Measurements from ENCODE around the gene WDR27.

WDR27 gene

DNA sequence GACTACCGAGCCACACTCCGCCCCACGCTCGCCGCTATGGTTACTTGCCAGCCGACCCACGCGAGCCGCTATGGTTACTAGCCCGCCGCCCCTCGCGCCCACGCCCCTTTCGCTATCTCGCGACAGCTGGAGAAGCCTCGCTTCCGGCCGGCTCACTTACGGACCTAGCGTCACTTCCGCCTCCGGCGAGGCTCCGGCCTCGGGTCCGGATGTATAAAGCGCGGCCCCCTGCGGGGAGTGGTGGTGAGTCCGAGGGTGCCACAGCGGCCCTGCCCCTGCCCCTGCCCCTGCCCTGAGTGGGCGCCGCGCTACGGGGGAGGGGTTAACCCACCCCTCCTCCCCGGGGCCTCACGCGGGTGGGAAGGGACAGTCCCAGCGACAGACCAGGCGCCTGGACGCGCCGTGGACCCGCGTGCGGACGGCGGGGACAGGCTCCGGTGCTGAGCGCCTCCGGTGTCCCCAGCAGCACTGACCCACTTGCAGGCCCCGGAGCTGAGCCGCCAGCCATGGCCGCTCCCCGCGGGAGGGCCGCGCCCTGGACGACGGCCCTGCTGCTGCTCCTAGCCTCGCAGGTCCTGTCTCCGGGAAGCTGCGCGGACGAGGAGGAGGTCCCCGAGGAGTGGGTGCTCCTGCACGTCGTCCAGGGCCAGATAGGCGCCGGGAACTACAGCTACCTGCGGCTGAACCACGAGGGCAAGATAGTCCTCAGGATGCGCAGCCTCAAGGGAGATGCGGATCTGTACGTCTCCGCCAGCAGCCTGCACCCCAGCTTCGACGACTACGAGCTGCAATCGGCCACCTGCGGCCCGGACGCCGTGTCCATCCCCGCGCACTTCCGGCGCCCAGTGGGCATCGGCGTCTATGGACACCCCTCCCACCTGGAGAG lies at the start of gene WDR27, which contains the start of gene C6orf120:
TSS of gene WDR27 (minus strand) at position 76 of the 886 bp plus-strand sequence. CDS start 13,024 bp downstream, outside the sequence.
TSS of gene C6orf120 (plus strand) at position 173 of the 886 bp plus-strand sequence. CDS start at position 507, 334 bp downstream.
- peak; percentile 82 for DNase-seq

- no peak for DNase-seq
These were observed 44.7 kb upstream of the WDR27 start for GRCh38 chr6:169746556-169746955.

- no peak for DNase-seq
These were observed 43.6 kb upstream of the WDR27 start for GRCh38 chr6:169745405-169745804.

DNA sequence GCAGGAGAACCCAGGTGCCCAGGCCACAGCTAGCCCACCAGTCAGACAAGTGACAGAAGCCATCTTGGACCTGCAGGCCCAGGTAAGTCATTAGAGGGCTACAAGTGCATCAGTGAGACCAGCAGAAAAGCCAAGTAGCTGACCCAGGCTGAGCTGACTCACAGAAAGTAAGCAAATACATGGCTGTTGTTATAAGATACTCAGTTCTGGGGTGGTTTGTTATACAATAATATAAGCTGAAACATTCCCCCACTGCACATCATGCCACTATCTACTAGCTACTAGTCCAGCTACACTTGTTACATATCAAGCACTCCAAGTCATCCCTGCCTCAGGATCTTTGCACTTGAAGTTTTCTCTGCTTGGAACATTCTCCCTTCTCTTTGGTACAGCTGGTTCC lies 39.5 kb upstream of the WDR27 start:
- no peak for DNase-seq

DNA sequence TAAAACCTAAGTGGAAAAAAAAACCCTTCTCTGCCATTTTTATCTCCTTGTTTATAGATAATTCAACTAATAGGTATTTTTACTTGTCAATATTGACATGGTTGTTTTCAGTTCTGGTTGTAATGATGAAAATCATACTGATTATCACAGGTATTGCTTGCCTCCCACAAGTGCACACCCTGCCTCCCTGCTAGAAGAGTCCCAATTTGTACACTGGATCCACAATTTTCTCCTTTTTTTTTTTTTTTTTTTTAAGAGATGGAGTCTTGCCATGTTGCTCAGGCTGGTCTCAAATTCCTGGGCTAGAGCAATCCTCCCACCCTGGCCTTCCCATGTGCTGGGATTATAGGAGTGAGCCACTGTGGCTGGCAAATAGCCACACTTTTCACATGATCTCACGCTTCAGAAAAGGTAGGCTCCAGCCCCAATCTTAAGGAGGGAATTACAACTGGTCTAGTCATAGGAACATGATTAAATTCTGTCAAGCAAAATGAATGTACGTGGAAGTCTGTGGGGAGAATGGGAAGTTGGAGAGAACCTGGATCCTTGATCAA lies 37.2 kb upstream of the WDR27 start:
- no peak for DNase-seq

GRCh38 chr6:169738204-169738975 lies 36.6 kb upstream of the WDR27 start:
- DNase-seq: no peak

GRCh38 chr6:169729961-169730360 lies 28.1 kb upstream of the WDR27 start:
- DNase-seq: no peak

- no peak for DNase-seq
These were observed 25.1 kb upstream of the WDR27 start for GRCh38 chr6:169726963-169727362.

DNA sequence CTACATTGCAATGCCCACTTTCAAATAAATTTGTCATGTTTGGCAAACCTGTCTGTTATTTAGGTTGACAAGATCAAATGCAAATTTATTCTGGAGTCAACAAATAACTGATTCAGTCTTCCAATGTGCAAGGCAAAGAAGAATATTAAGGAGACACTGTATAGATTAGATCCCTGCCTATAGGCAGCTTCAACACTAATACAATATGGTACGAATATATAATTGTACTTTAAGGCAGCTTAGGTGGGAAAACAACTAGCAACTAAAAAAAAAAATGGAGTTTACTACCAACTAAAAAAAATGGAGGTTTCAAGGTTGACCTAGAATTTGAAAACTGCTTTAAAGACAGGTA lies 24.2 kb upstream of the WDR27 start:
- DNase-seq: no peak

DNA sequence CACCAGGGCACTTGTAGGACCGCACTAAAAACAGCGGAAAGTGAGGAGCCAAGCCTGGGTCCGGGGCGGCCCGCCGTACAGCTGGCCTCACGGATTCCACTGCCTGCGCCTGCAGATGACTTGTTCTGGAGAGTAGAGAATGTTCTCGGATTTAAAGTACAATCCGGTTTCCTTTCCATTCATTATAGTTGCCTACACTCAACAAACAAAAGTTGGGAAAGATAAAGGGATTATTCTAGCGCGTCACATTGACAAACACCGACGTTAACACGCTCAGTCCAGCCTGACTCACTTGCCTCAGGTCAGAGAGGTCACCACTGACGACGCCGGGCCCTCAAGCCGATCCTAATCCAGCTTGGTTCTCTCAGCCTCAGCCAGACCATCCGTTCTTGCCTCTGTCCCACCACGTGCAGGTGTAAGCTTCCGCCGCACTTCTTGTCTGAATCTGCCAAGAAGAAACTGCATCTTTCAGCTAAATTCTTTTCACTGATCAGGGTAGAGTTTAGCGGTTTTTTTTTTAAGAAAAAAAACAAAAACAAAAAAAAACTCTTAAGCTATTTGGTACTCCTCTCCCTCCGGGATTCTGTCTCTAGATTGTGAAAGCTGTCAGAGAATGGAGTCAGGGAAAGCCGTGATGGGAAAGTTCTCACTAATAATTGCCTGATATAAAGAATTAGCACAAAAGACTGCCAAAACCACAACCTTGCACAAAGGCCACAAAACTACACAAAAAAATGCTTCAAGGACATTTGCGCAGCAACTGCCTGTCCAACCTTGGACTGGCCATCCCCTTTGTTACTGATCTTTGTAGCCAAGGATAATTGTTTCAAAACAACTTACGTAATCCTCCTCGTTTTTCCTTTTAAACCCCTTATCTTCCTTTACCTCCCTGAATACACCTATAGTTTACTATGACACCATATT lies 23.6 kb upstream of the WDR27 start:
- peak; percentile 34 for DNase-seq

DNA sequence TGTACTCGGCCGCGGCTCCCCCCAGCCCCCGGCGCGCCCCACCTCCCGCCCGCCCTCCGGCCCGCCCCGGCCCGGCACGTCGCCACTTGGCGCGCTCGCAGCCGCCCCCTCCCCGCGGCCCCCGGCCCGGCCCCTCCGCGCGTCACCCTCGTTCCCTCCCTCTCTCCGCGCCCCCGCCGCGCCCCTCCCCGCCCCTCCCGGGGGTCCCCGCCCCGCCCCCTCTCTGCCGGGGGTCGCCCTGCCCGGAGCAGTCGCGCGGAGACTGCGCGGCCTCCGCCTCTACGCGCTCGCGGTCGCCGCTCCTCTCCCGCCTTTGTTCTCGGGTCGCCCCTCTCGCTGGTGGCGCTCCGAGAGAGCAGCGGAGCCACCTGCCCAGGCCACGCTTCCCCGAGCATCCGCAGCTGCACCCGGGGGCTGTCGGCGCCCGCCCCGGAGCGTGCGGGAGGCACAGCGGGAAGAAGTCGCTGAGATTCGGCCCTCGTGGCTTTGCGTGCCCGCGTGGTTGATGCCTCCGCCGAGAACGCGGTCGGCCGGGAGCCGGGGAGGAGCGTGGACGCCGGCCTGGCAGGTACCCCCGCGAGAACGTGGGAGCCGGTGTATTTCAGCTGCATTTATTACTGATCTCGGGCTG lies 22.8 kb upstream of the WDR27 start, which contains the start of gene PHF10:
TSS of gene PHF10 (minus strand) at position 7 of the 631 bp plus-strand sequence. CDS start 569 bp downstream, outside the sequence.
- DNase-seq: peak; percentile 37

GRCh38 chr6:169723991-169724493 lies 22.2 kb upstream of the WDR27 start:
- DNase-seq: no peak

GRCh38 chr6:169723200-169723909 lies 21.5 kb upstream of the WDR27 start:
- DNase-seq: peak; percentile 5

GRCh38 chr6:169722362-169723199 lies 20.8 kb upstream of the WDR27 start:
- no peak for DNase-seq

- DNase-seq: no peak
These were observed 18.5 kb upstream of the WDR27 start for GRCh38 chr6:169720207-169720855.

GRCh38 chr6:169719117-169719516 lies 17.3 kb upstream of the WDR27 start:
- no peak for DNase-seq

DNA sequence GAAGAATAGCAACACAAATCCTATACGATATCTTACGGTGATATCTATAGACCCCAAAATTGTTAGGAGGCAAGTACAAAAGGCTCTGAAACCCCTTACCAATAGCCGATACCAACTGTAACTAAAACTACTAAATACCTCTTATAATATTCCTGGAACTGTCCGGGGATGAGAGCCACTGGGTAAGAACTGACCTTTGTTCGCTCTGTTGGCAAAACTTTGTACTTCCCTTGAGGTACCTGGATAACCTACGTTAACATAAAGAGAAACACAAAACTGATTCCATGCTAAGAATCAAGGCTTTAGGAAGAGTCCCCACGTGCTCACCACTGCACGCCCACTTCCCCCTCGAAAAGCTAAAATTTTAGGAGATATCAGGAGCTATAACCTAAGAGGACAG lies 12.8 kb upstream of the WDR27 start:
- DNase-seq: no peak

- DNase-seq: no peak
These were observed 12.3 kb upstream of the WDR27 start for GRCh38 chr6:169714178-169714577.

- no peak for DNase-seq
These were observed 8.2 kb upstream of the WDR27 start for GRCh38 chr6:169710009-169710408.

Measured in SHP77 treated with DMSO at 0.1 percent for 48 hours (cell line).